Body of pancreas (tissue), 4 donors: Measurements from ENCODE around the gene TBX1.

Source experiments
- CTCF ChIP-seq, 7 experiments: fragments of 450-650 bp in 4 of 7; fragments of 200-600 bp in 3 of 7; sonication (generic) in 3 of 7; IDR thresholded peaks; one replicate each; pipeline ENCODE4 v1.5.1; 2016 to 2019; ENCODE audit warnings: antibody characterized with exemption in 7 of 7
- POLR2A ChIP-seq, 3 donors: fragments of 450-650 bp; IDR thresholded peaks; one replicate each; pipeline ENCODE4 v1.6.1; 2016; ENCODE audit warnings: antibody characterized with exemption in 3 of 3, mild to moderate bottlenecking in 2 of 3

- TF ChIP-seq POLR2A (IDR thresholded peaks at IDR 0.05) (no peak), CTCF (IDR thresholded peaks at IDR 0.05) (no peak)
Observed at GRCh38 chr22:19729507-19729906, 31.1 kb upstream of the TBX1 start.
